Muscle layer of duodenum (tissue), 2 donors: ENCODE data around the gene PPEF2.

Experiments
- H3K27ac ChIP-seq: one replicate; pipeline ENCODE4 v1.7.0; 2013; ENCODE audit warnings: mild to moderate bottlenecking, low read length
- H3K27me3 ChIP-seq: one replicate; pipeline ENCODE4 v1.7.0; 2013; ENCODE audit warnings: low read depth, mild to moderate bottlenecking, control low read depth, low read length
- H3K36me3 ChIP-seq, 2 donors: one replicate each; pipeline ENCODE4 v1.7.0; 2013; ENCODE audit warnings: low read length in 2 of 2, control low read depth in 1 of 2, mild to moderate bottlenecking in 1 of 2; ENCODE audit not compliant: insufficient read depth in 2 of 2, control insufficient read depth in 1 of 2
- H3K4me1 ChIP-seq, 2 donors: one replicate each; pipeline ENCODE4 v1.7.0; 2013; ENCODE audit warnings: low read length in 2 of 2, mild to moderate bottlenecking in 2 of 2, control low read depth in 1 of 2, moderate library complexity in 1 of 2; ENCODE audit not compliant: insufficient read depth in 2 of 2, control insufficient read depth in 1 of 2
- H3K4me3 ChIP-seq, 2 donors: one replicate each; pipeline ENCODE4 v1.7.0; 2013; ENCODE audit warnings: low read length in 2 of 2, low read depth in 1 of 2, mild to moderate bottlenecking in 1 of 2
- H3K9me3 ChIP-seq, 2 donors: one replicate each; pipeline ENCODE4 v1.7.0; 2013; ENCODE audit warnings: low read length in 2 of 2, control low read depth in 1 of 2, mild to moderate bottlenecking in 1 of 2; ENCODE audit not compliant: control insufficient read depth in 1 of 2
- donor health status: healthy.

Gene PPEF2

DNA sequence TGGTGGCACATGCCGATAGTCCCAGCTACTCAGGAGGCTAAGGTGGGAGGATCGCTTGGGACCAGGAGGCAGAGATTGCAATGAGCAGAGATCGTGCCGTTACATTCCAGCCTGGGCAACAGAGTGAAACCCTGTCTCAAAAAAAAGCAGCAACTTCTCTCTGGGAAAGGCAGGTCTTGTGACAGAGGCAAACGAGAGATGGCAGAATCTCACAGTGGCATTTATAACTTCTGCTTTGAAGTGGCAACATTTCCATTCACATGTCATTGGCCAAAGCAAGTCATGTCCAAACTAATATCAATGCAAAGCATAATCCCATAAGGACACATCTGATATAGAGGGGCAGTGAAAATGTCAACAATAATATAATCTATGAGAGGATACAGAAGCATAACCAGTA is 79.8 kb downstream of the PPEF2 start:
- Histone ChIP-seq H3K4me1 (no peaks in the 10 kb centered on the region), H3K27ac (no peak overlapping the region), H3K36me3 (no peaks in the 10 kb centered on the region), H3K4me3 (no peak overlapping the region), H3K27me3 (no peaks in the 10 kb centered on the region), H3K9me3 (no peaks in the 10 kb centered on the region)

GRCh38 chr4:75821966-75822365 is 80.3 kb downstream of the PPEF2 start:
- H3K4me3 ChIP-seq, result no peak overlapping the region
- H3K27me3 ChIP-seq, result no peaks in the 10 kb centered on the region
- H3K9me3 ChIP-seq, result no peaks in the 10 kb centered on the region
- H3K27ac ChIP-seq, result no peak overlapping the region
- H3K4me1 ChIP-seq, result no peaks in the 10 kb centered on the region
- H3K36me3 ChIP-seq, result no peaks in the 10 kb centered on the region

GRCh38 chr4:75821216-75821615 is 81.0 kb downstream of the PPEF2 start:
- Histone ChIP-seq H3K27me3 (no peaks in the 10 kb centered on the region), H3K36me3 (no peaks in the 10 kb centered on the region), H3K4me3 (no peak overlapping the region), H3K27ac (no peak overlapping the region), H3K4me1 (no peaks in the 10 kb centered on the region), H3K9me3 (no peaks in the 10 kb centered on the region)

- Histone ChIP-seq H3K9me3 (no peaks in the 10 kb centered on the region), H3K4me1 (no peaks in the 10 kb centered on the region), H3K36me3 (no peaks in the 10 kb centered on the region), H3K27ac (no peak overlapping the region), H3K27me3 (no peaks in the 10 kb centered on the region), H3K4me3 (no peak overlapping the region)
These were observed 81.6 kb downstream of the PPEF2 start for GRCh38 chr4:75820676-75821075.

- Histone ChIP-seq H3K27me3 (no peaks in the 10 kb centered on the region), H3K9me3 (no peaks in the 10 kb centered on the region), H3K27ac (no peak overlapping the region), H3K4me3 (no peak overlapping the region), H3K4me1 (no peaks in the 10 kb centered on the region), H3K36me3 (peaks cover 4% of the 10 kb centered on the region in 2 donors)
These were observed 82.1 kb downstream of the PPEF2 start for GRCh38 chr4:75820197-75820596.

GRCh38 chr4:75819121-75819520 is 83.1 kb downstream of the PPEF2 start:
- Histone ChIP-seq H3K27me3 (no peaks in the 10 kb centered on the region), H3K36me3 (peaks cover 15% of the 10 kb centered on the region in 2 donors), H3K4me3 (no peak overlapping the region), H3K27ac (no peak overlapping the region), H3K9me3 (no peaks in the 10 kb centered on the region), H3K4me1 (no peaks in the 10 kb centered on the region)

GRCh38 chr4:75817901-75818300 is 84.4 kb downstream of the PPEF2 start:
- H3K4me3 ChIP-seq, result no peak overlapping the region
- no peaks in the 10 kb centered on the region for H3K27me3 ChIP-seq
- no peaks in the 10 kb centered on the region for H3K9me3 ChIP-seq
- H3K36me3 ChIP-seq, result peaks cover 23 to 25% of the 10 kb centered on the region in 2 donors
- no peaks in the 10 kb centered on the region for H3K4me1 ChIP-seq
- H3K27ac ChIP-seq, result no peak overlapping the region
